ENCODE results near the gene HMG20B.
A peak's percentile ranks its signal among the peaks of the same experiment; 100 is the strongest.

The HMG20B gene

GRCh38 chr19:3537438-3538240 lies 35.1 kb upstream of the HMG20B start:
- DNase-seq: no peak

- no peak for DNase-seq
These were observed 34.4 kb upstream of the HMG20B start for GRCh38 chr19:3538258-3538929.

DNA sequence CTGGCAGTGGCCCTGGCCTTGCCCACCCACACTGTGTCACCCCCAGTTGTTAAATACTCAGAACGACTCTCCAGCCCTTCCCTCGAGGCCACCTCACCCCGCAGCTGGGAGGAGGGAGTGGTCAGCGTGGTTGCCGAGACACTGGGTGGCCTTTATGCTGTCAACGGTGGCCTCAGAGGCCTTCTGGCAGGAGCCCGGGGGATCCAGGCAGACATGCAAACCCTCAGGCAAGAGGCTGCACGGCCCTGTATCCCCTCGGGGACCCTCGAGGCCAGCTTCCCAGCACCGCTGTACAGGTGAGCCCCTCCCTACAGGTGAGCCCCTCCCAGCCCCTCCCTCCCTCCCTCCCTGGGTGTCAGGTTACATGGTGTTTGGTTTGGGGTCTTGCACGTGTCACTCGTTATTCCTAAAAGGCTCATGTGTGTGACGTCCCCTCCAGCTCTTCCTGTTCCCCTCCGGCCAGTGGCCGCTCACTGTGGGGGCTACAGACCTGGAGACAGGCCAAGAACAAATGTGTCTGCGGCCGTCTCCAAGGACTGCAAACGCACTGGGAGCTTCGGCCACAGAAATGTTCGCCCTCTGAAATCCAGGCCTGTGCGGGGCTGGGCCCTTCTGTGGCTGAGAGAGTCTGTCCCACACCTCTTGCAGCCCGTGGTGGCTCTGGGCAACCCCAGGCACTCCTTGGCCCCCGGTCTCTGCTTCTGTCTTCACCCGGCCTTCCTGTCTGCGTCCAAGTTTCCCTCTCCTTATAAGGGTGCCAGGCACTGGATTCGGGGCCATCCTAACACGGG lies 33.6 kb upstream of the HMG20B start, which contains the start of gene TEKTIP1:
Gene TEKTIP1, plus strand, starts transcription at position 210 of the 791 bp plus-strand sequence. Its CDS starts 4 bp downstream, at position 214.
- DNase-seq: no peak

DNA sequence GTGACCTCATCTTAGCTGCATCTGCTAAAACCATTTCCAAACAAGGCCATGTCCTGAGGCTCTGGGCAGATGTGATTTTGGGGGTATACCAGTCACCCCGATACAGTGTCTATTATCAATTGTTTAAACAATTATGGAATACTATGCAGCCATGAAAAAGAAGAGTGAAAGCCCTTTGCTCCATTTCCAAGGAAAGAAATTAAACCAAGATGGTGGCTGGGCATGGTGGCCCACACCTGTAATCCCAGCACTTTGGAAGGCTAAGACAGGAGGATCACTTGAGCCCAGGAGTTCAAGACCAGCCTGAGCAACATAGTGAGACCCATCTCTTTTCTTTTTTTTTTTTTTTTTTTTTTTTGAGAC lies 33.0 kb upstream of the HMG20B start:
- DNase-seq: no peak

DNA sequence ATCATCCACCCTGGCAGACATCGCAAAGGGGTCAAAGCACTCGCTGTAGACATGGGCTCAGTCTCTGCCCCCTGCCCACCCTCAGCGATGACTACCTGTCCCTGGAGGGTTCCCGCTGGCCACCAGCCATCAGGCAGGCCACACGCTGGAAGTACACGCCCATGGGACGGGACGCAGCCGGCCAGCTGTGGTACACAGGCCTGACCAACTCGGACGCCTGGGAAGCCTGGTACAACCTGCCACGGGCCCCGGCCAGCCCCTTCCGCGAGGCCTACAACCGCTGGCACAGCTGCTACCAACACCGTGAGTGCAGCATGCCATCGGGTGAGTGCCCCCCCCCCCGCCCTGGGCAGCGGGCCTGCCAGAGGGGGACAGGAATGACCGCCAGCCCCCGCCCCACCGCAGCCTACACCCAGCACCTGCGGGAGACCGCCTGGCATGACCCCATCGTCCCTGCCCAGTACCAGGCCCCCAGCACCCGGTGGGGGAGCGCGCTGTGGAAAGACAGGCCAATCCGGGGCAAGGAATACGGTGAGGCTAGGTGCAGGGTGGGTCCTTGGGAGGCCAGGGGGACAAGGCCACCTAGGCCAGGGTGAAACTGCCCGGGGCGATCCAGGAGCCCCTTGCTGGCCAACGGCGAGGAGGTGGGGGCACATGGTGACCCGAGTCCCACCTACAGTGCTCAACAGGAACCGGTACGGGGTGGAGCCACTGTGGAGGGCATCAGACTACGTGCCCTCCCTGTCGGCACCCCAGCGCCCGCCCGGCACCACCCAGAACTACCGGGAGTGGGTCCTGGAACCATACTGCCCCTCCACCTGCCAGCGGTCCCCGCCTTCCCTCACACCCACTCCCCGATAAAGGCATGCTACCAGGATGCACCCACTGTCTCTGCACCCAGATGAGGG lies 29.3 kb upstream of the HMG20B start:
- DNase-seq: no peak

DNA sequence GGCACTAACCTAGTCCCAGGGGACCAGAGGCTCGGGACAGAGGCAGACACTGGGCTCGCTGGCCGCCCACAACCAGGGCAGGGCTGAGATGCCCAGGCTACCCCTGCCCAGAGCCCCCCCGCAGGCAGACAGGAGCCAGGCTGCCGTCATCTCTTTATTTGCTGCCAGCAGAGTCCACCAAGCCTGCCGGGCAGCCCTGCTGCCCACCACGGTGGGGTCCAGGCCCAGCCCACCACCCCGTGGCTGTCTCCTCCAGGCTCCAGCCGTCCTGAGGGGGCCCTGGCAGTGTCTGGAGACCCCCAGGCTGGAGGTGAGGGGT lies 28.7 kb upstream of the HMG20B start:
- no peak for DNase-seq

DNA sequence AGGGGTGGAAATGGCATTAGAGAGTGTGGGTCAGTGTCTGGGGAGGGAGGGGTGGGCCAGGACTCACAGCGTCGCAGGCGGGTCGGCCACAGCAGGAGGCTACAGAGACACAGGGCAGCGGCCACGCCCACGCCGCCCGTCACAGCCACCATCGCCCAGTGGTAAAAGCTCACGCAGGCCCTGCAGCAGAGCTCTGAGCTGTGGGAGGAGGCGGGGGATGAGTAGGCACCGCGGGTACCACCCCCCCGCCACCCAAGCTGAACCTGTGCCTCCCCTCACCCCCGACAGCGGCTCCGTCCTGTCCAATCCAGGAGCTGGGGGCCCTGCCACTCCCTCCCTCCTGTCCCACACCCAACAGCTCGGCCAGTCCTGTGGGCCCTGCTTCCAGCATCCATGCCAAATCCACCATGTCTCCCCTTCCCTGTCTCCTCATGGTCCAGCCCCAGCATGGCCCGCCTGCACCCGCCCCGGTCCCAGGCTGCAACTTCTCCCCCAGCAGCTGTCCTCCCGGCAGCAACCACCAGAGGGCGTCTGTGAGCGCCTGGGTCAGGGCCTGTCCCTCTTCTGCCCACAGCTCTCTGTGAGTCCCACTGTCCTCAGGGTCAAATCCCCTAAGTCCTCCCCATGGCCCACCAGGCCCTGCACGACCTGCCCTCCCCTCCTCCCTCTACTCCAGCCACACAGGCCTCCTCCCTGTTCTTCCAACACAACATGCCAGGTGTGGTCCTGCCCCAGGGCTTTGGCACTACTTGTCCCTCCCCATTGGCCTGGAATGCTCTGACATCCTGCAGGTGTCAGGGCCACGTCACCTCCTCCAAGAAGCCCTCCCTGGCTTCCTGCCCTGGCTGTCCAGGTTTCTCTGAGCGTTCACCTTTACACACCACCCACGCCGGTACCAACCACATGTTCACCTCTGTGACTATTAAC lies 27.7 kb upstream of the HMG20B start:
- peak; percentile 17 for DNase-seq

GRCh38 chr19:3545669-3546034 lies 27.1 kb upstream of the HMG20B start:
- DNase-seq: no peak

DNA sequence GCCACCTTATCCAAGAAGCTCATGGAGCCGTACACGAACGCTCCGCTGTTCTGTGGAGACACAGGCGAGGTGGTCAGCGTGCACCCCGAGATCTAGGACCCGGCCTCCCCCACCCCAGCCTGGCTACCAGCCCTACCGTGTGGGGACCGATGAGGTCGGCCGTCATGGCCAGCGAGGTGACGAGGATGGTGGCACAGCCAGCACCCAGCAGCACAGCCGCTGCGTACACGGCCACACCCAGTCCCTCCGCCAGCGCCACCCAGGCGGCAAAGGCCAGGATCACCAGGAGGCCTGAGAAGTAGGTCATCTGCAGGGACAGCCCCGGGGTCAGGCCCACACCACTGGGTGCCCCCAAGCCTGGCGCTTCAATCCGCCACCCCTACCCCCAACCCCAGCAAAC lies 26.6 kb upstream of the HMG20B start:
- DNase-seq: no peak

- DNase-seq: no peak
These were observed 25.4 kb upstream of the HMG20B start for GRCh38 chr19:3547301-3547731.

GRCh38 chr19:3547767-3548282 lies 24.9 kb upstream of the HMG20B start:
- DNase-seq: no peak

DNA sequence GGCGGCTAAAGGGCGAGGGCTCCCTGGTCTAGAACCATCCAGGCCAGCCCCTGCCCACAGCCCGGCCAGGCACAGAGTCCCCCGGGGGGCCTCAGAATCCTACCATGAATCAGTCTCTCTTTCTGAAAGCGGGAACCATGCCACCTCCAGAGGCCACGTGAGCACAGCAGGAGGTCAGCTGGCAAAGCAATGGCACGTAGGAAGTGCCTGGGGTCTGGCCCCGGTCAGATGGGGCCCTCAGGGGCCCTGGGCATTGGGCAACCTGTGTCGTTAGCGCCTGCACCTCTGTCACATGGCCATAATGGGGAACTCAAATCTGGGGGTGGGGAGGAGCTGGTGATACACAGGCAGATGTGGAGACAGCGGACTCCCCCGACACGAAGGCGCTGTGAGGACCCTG lies 24.1 kb upstream of the HMG20B start:
- no peak for DNase-seq

DNA sequence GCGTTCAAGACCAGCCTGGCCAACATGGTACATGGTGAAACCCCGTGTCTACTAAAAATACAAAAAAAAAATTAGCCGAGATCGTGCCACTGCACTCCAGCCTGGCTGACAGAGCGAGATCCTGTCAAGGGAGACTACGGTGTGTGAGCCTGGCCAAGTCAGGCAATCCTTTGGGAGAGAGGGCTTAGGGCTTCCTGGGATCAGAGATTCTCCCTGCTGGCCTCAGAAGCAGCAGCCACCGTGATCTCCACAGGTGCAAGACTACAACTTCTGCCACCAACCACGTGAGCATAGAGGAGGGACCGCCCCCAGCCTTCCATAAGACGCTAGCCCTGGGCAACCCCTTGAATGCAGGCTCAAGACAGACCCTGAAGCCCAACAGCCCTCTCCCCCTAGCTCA lies 22.9 kb upstream of the HMG20B start:
- DNase-seq: no peak

GRCh38 chr19:3550947-3551791 lies 21.6 kb upstream of the HMG20B start:
- DNase-seq: no peak

- DNase-seq: no peak
These were observed 21.0 kb upstream of the HMG20B start for GRCh38 chr19:3551792-3552095.

- DNase-seq: no peak
These were observed 18.3 kb upstream of the HMG20B start for GRCh38 chr19:3554254-3555083.

DNA sequence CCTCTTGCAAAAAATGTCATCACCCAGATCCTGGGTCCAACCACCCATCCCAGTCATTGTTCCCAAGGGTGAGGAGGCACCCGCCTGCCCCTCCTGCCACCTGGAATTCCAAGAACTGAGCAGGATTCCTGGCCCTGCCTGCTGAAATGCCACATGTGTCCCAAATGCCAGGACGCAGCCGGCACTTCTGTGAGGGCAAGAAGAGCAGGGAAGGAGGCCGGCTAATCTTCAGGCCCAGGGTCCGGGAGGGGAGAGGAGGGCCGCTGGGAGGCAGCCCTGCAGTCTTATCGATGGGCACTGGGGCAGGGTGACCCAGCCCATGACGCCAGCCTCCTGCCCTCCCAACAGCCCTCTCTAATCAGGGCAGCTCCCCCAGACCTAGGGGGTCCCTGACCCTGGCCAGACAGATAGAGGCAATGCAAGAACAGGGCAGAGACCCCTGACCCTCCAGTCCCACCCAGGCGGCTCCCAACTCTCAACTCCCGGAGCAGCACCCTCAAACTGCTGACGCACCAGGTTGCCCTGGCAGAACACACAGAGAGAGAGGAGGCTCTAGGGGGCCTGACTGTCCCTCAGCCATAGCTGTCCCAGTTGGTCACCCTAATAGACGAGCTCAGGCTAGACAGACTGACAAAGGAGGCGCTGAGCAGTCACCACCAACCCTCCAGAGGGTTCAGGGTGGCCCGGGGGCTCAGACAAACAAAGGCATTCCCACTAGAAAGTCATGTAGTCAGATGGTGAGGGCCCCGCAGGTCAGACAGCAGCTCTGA lies 16.9 kb upstream of the HMG20B start:
- DNase-seq: no peak

DNA sequence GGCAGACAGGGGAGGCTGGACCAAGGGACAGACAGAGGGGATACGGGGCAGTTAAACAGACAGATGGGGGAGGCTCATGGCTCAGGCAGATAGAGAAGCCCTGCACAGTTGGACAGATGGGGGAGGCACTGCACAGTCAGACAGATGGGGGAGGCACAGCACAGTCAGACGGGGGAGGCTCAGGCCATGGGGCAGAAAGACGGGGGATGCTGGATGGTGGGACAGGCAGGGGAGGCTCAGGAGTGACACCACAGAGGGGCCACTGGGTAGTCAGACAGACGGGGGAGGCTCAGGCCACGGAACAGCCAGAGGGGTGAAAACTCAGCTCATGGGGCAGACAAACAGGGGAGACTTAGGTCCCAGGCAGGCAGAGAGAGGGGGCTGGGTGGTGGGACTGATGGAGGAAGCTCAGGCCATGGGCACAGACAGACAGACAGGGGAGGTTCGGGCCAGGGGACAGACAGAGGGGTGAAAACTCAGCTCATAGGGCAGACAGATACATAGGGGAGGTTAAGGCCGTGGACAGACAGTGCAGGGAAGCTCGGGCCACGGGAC lies 16.2 kb upstream of the HMG20B start:
- no peak for DNase-seq

Measured in GOT3 (cell line).